Pancreas (tissue), 10 donors: ENCODE data around the gene MCC. TPM values are rescaled to one million over a fixed set of nuclear protein-coding genes. Genes with fewer than 3 reads are reported as not detected.

Source experiments
- ATAC-seq, 4 donors: fragments of 200-7000 bp; cut with Tn5 transposase; one replicate each; pipeline versions ENCODE4 v1.8.0 to v1.9.1; 2020; ENCODE audit warnings: mild to moderate bottlenecking in 4 of 4, moderate library complexity in 4 of 4
- DNase-seq, 6 donors: peaks; one replicate each; pipeline ENCODE4 v3.0.0-alpha.2; 2020
- FAIRE-seq: peaks from 2 replicates; lab custom pipeline; 2012; peaks lifted over from hg19 to GRCh38; lab: Jason Lieb, UNC
- H3K27ac ChIP-seq, 4 donors: fragments of 200-600 bp; sonication (generic); 1 replicate in 3 of 4; 2 replicates in 1 of 4; pipeline versions ENCODE4 v1.5.0 to v1.8.0; 2020
- H3K27me3 ChIP-seq, 4 donors: fragments of 200-600 bp; one replicate each; pipeline ENCODE4 v1.8.0; 2021
- H3K36me3 ChIP-seq, 3 donors: fragments of 200-600 bp; sonication (generic) in 1 of 3; one replicate each; pipeline versions ENCODE4 v1.5.0 to v1.8.0; 2020 to 2021
- H3K4me1 ChIP-seq, 3 donors: fragments of 200-600 bp; one replicate each; pipeline ENCODE4 v1.8.0; 2021
- H3K4me3 ChIP-seq, 4 donors: fragments of 200-600 bp; sonication (generic) in 2 of 4; one replicate each; pipeline versions ENCODE4 v1.5.0 to v1.8.0; 2020 to 2021
- H3K9me3 ChIP-seq, 4 donors: fragments of 200-600 bp; one replicate each; pipeline ENCODE4 v1.8.0; 2021
- CTCF ChIP-seq, 4 donors: fragments of 200-600 bp; sonication (generic) in 3 of 4; IDR thresholded peaks; one replicate each; pipeline versions ENCODE4 v1.5.0 to v1.8.0; 2021; ENCODE audit warnings: antibody characterized with exemption in 4 of 4
- WGBS, 2 donors: extraction: QIAGEN DNeasy Blood & Tissue Kit; methylation state at CpG; one replicate each; pipeline ENCODE4 v1.1.7; 2013; 5-methylcytosine and 5-hydroxymethylcytosine counted together
- intact Hi-C, 3 donors: fragments of 100-400 bp; cut with DNase I; formaldehyde crosslinking; loops; one replicate each; pipeline versions ENCODE4 v1.11.1 to v1.14.2; 2022
- polyA plus RNA-seq, 2 donors: library from polyadenylated mRNA; stranded (reverse); fragments of 200-250 nt; gene quantifications; one replicate each; pipeline ENCODE4 v1.2.3, GENCODE V29; 2013
- total RNA-seq, 6 donors: library from RNA; stranded (reverse); fragmentation: NEBNext Ultra II Directional in 4 of 6; extraction: Animal tissue kit (Norgen Biotek cat#: 25700) in 4 of 6; gene quantifications; one replicate each; pipeline versions ENCODE4 v1.2.1 to v1.2.4, GENCODE V29; 2021 to 2023
- donor health status: healthy with polysubstance abuse.
- donor health status: DM: no; HTN: no; CAD: no; lungs with moderate emphysema.
- donor health status: DM: no; HTN: no; CAD: no.
- donor health status: control.
- donor health status: control.
- donor health status: Bipolar disorder and iron deficiency.
- donor health status: DM: yes; HTN: yes; CAD: no.
- donor health status: DM: no; HTN: no; CAD: no.
- donor health status: DM: no; HTN: no; CAD: no.
- donor health status: DM: yes; HTN: yes; CAD: no.

Gene MCC
- total and polyA plus RNA-seq, 8 donors = 1.3 to 8.3 (median 4.0) TPM

GRCh38 chr5:113147537-113147936, 340.7 kb downstream of the MCC start:
- Histone ChIP-seq H3K4me3 (no peak overlapping the region), H3K27ac (no peak overlapping the region), H3K9me3 (no peaks in the 10 kb centered on the region), H3K36me3 (no peaks in the 10 kb centered on the region), H3K4me1 (no peaks in the 10 kb centered on the region), H3K27me3 (no peaks in the 10 kb centered on the region)
- no peak for ATAC-seq
- 70 to 71% methylated on average over 7 of the region's 7 CpGs for WGBS, 2 donors
- no peak for FAIRE-seq
- intact Hi-C loops = no loop called here
- TF ChIP-seq CTCF (IDR thresholded peaks at IDR 0.05) = no peak
- DNase-seq = no peak

- 41 to 45% methylated on average over 4 of the region's 4 CpGs for WGBS, 2 donors
- no peaks in the 10 kb centered on the region for H3K36me3 ChIP-seq
- no peak for TF ChIP-seq CTCF (IDR thresholded peaks at IDR 0.05)
- DNase-seq = no peak
- peak in 2 of 4 donors; percentile 15 to 53 for ATAC-seq
- no peaks in the 10 kb centered on the region for H3K9me3 ChIP-seq
- no peak overlapping the region for H3K4me3 ChIP-seq
- intact Hi-C loops = no loop called here
- FAIRE-seq = no peak
- H3K27me3 ChIP-seq = no peaks in the 10 kb centered on the region
- no peak overlapping the region for H3K27ac ChIP-seq
- no peaks in the 10 kb centered on the region for H3K4me1 ChIP-seq
These were observed 341.1 kb downstream of the MCC start for GRCh38 chr5:113147101-113147508.

- Histone ChIP-seq H3K27me3 (no peaks in the 10 kb centered on the region), H3K27ac (no peak overlapping the region), H3K4me1 (no peaks in the 10 kb centered on the region), H3K36me3 (no peaks in the 10 kb centered on the region), H3K4me3 (no peak overlapping the region), H3K9me3 (no peaks in the 10 kb centered on the region)
- DNase-seq (no peak), ATAC-seq (no peak), FAIRE-seq (no peak)
- 0 to 52% methylated on average over 1 of the region's 1 CpG for WGBS, 2 donors
- intact Hi-C loops = no loop called here
- TF ChIP-seq CTCF (IDR thresholded peaks at IDR 0.05) = no peak
These were observed 342.4 kb downstream of the MCC start for GRCh38 chr5:113145757-113146387.

- Histone ChIP-seq H3K36me3 (no peaks in the 10 kb centered on the region), H3K4me1 (no peaks in the 10 kb centered on the region), H3K27me3 (no peaks in the 10 kb centered on the region), H3K27ac (no peak overlapping the region), H3K9me3 (no peaks in the 10 kb centered on the region), H3K4me3 (no peak overlapping the region)
- intact Hi-C loops = no loop called here
- FAIRE-seq = no peak
- ATAC-seq = no peak
- WGBS, 2 donors = 84 to 91% methylated on average over 4 of the region's 4 CpGs
- no peak for TF ChIP-seq CTCF (IDR thresholded peaks at IDR 0.05)
- no peak for DNase-seq
These were observed 346.1 kb downstream of the MCC start for GRCh38 chr5:113142186-113142585.

- Histone ChIP-seq H3K36me3 (no peaks in the 10 kb centered on the region), H3K9me3 (no peaks in the 10 kb centered on the region), H3K4me3 (no peak overlapping the region), H3K4me1 (no peaks in the 10 kb centered on the region), H3K27me3 (no peaks in the 10 kb centered on the region), H3K27ac (no peak overlapping the region)
- WGBS, 2 donors = 62 to 65% methylated on average over 9 of the region's 9 CpGs
- FAIRE-seq (no peak), DNase-seq (no peak), ATAC-seq (peak in 2 of 4 donors; percentile 42 to 56)
- intact Hi-C loops = no loop called here
- no peak for TF ChIP-seq CTCF (IDR thresholded peaks at IDR 0.05)
These were observed 347.2 kb downstream of the MCC start for GRCh38 chr5:113140837-113141671.
